Hepatocyte (in vitro differentiated cells): ENCODE data around the gene NARS2. TPM values are rescaled to one million over a fixed set of nuclear protein-coding genes. Genes with fewer than 3 reads are reported as not detected.

Experiments used
- DNase-seq: peaks from one replicate; pipeline ENCODE4 v3.0.0-alpha.2; 2016; ENCODE audit warnings: low spot score
- H2AFZ ChIP-seq: fragments of 200-600 bp; sonication (generic); 2 replicates; pipeline ENCODE4 v1.6.0; 2016; ENCODE audit warnings: antibody characterized with exemption, mild to moderate bottlenecking
- H3K27ac ChIP-seq: fragments of 200-600 bp; sonication (generic); 2 replicates; pipeline ENCODE4 v1.5.1; 2016; ENCODE audit warnings: mild to moderate bottlenecking
- H3K27me3 ChIP-seq: fragments of 200-600 bp; sonication (generic); 2 replicates; pipeline ENCODE4 v1.6.1; 2016
- H3K36me3 ChIP-seq: fragments of 200-600 bp; sonication (generic); replicated peaks from 2 replicates; pipeline ENCODE4 v1.5.1; 2016; ENCODE audit warnings: low read depth; ENCODE audit not compliant: insufficient read depth
- H3K4me1 ChIP-seq: fragments of 200-600 bp; sonication (generic); 2 replicates; pipeline ENCODE4 v1.5.1; 2016; ENCODE audit warnings: mild to moderate bottlenecking, moderate library complexity; ENCODE audit not compliant: insufficient read depth
- H3K4me2 ChIP-seq: fragments of 200-600 bp; sonication (generic); 2 replicates; pipeline ENCODE4 v1.6.0; 2016
- H3K4me3 ChIP-seq: fragments of 200-600 bp; sonication (generic); 2 replicates; pipeline ENCODE4 v1.5.1; 2016; ENCODE audit warnings: mild to moderate bottlenecking
- H3K79me2 ChIP-seq: fragments of 200-600 bp; sonication (generic); 2 replicates; pipeline ENCODE4 v1.6.0; 2017; ENCODE audit warnings: mild to moderate bottlenecking
- H3K9me2 ChIP-seq: fragments of 200-600 bp; sonication (generic); replicated peaks from 2 replicates; pipeline ENCODE4 v1.6.0; 2017; ENCODE audit warnings: mild to moderate bottlenecking; ENCODE audit not compliant: insufficient read depth
- H3K9me3 ChIP-seq: fragments of 200-600 bp; sonication (generic); 2 replicates; pipeline ENCODE4 v1.5.1; 2016; ENCODE audit warnings: low read depth, mild to moderate bottlenecking
- H4K20me1 ChIP-seq: fragments of 200-600 bp; sonication (generic); 2 replicates; pipeline ENCODE4 v1.6.0; 2016; ENCODE audit warnings: mild to moderate bottlenecking; ENCODE audit not compliant: insufficient read depth, poor library complexity, severe bottlenecking
- CTCF ChIP-seq: fragments of 200-600 bp; sonication (generic); IDR thresholded peaks from 2 replicates; pipeline ENCODE4 v1.5.1; 2016; ENCODE audit warnings: antibody characterized with exemption, mild to moderate bottlenecking; ENCODE audit not compliant: poor library complexity
- EZH2 ChIP-seq: fragments of 200-600 bp; sonication (generic); IDR thresholded peaks from 2 replicates; pipeline ENCODE4 v1.6.1; 2016; ENCODE audit warnings: antibody characterized with exemption, mild to moderate bottlenecking, borderline replicate concordance
- EZH2phosphoT487 ChIP-seq: fragments of 200-600 bp; sonication (generic); IDR thresholded peaks from one replicate; pipeline ENCODE4 v1.6.1; 2018; ENCODE audit warnings: antibody characterized with exemption, mild to moderate bottlenecking, low read depth, moderate library complexity; ENCODE audit not compliant: unreplicated experiment, severe bottlenecking
- WGBS: methylation state at CpG from one replicate; pipeline ENCODE4 v1.1.6; 2016; ENCODE audit warnings: low lambda C conversion rate; ENCODE audit errors: missing lambda C conversion rate; 5-methylcytosine and 5-hydroxymethylcytosine counted together
- polyA plus RNA-seq: library from polyadenylated mRNA; unstranded; fragments of >200 nt; fragmentation: Nextera tagmentation; extraction: Ambion mirVana; gene quantifications from 2 replicates; pipeline ENCODE4 v1.2.1, GENCODE V29; 2016
- total RNA-seq: library from RNA; depleted of rRNA; stranded (reverse); fragments of >200 nt; gene quantifications from 2 replicates; pipeline ENCODE4 v1.2.3, GENCODE V29; 2014

The NARS2 gene
- total and polyA plus RNA-seq, 2 experiments from 2014 or later: 17.5 to 19.1 TPM

GRCh38 chr11:78453140-78453935 lies 121.3 kb downstream of the NARS2 start:
- Histone ChIP-seq H3K27me3 (no peaks in the 10 kb centered on the region), H3K9me3 (no peaks in the 10 kb centered on the region), H3K4me2 (no peak overlapping the region), H2AFZ (no peak overlapping the region), H3K27ac (no peak overlapping the region), H3K4me1 (no peaks in the 10 kb centered on the region), H3K4me3 (no peak overlapping the region), H4K20me1 (no peaks in the 10 kb centered on the region), H3K36me3 (no peaks in the 10 kb centered on the region), H3K9me2 (no peaks in the 10 kb centered on the region), H3K79me2 (no peaks in the 10 kb centered on the region)
- no peak for DNase-seq
- no peak for TF ChIP-seq CTCF
- no peak for TF ChIP-seq EZH2phosphoT487
- no peak for TF ChIP-seq EZH2
- WGBS: 100% methylated on average over 2 of the region's 2 CpGs

- 96% methylated on average over 5 of the region's 5 CpGs for WGBS
- Histone ChIP-seq H3K4me1 (no peaks in the 10 kb centered on the region), H3K36me3 (no peaks in the 10 kb centered on the region), H3K4me3 (no peak overlapping the region), H3K27ac (no peak overlapping the region), H3K9me2 (no peaks in the 10 kb centered on the region), H3K27me3 (no peaks in the 10 kb centered on the region), H2AFZ (no peak overlapping the region), H3K9me3 (no peaks in the 10 kb centered on the region), H4K20me1 (no peaks in the 10 kb centered on the region), H3K79me2 (no peaks in the 10 kb centered on the region), H3K4me2 (no peak overlapping the region)
- no peak for DNase-seq
- no peak for TF ChIP-seq CTCF
Measured at GRCh38 chr11:78451371-78452150, 123.1 kb downstream of the NARS2 start.

- no peaks in the 10 kb centered on the region for H3K9me3 ChIP-seq
- no peak for DNase-seq
- no peaks in the 10 kb centered on the region for H3K27me3 ChIP-seq
- no peak overlapping the region for H3K4me2 ChIP-seq
- H3K27ac ChIP-seq: no peak overlapping the region
- H3K4me1 ChIP-seq: no peaks in the 10 kb centered on the region
- H4K20me1 ChIP-seq: no peaks in the 10 kb centered on the region
- 90% methylated on average over 2 of the region's 2 CpGs for WGBS
- no peak for TF ChIP-seq CTCF
- no peak for TF ChIP-seq EZH2phosphoT487
- no peak for TF ChIP-seq EZH2
- H3K79me2 ChIP-seq: no peaks in the 10 kb centered on the region
- no peaks in the 10 kb centered on the region for H3K36me3 ChIP-seq
- no peak overlapping the region for H3K4me3 ChIP-seq
- no peak overlapping the region for H2AFZ ChIP-seq
- H3K9me2 ChIP-seq: no peaks in the 10 kb centered on the region
Measured at GRCh38 chr11:78450866-78451265, 123.8 kb downstream of the NARS2 start.
